Lower leg skin (tissue), 3 donors: ENCODE measurements around the gene ARHGEF26.

Experiments used
- POLR2A ChIP-seq, 2 donors: fragments of 450-650 bp; IDR thresholded peaks; one replicate each; pipeline ENCODE4 v1.6.1; 2016 to 2017; ENCODE audit warnings: antibody characterized with exemption in 2 of 2, mild to moderate bottlenecking in 1 of 2, moderate library complexity in 1 of 2
- TF ChIP-seq, protein P1 (sequence below), 3 donors: fragments of 450-650 bp; IDR thresholded peaks; one replicate each; pipeline ENCODE4 v1.5.1; 2016; ENCODE audit warnings: antibody characterized with exemption in 3 of 3, mild to moderate bottlenecking in 3 of 3, moderate library complexity in 2 of 3

DNA sequence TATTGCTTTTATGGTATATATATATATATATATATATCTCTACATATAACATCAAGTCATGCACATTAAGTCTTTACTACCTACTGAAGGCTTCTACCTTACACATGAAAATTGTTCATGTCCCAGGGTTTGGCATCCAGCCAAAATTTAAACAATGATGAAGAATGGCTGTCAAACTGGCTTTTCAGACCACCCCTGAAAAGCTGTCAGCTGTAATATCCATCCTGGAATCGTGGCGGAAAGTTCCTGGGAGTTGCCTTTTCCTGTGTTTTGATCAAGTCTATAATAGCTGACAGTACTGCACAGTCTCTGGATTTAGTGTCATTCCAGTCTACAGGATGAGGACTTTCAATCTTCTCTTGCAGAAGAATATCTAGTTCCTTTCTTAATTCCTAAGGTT is 154.8 kb downstream of the ARHGEF26 start:
- TF ChIP-seq, protein P1, sequence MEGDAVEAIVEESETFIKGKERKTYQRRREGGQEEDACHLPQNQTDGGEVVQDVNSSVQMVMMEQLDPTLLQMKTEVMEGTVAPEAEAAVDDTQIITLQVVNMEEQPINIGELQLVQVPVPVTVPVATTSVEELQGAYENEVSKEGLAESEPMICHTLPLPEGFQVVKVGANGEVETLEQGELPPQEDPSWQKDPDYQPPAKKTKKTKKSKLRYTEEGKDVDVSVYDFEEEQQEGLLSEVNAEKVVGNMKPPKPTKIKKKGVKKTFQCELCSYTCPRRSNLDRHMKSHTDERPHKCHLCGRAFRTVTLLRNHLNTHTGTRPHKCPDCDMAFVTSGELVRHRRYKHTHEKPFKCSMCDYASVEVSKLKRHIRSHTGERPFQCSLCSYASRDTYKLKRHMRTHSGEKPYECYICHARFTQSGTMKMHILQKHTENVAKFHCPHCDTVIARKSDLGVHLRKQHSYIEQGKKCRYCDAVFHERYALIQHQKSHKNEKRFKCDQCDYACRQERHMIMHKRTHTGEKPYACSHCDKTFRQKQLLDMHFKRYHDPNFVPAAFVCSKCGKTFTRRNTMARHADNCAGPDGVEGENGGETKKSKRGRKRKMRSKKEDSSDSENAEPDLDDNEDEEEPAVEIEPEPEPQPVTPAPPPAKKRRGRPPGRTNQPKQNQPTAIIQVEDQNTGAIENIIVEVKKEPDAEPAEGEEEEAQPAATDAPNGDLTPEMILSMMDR (IDR thresholded peaks at IDR 0.05): no peak
- TF ChIP-seq POLR2A (IDR thresholded peaks at IDR 0.05): no peak
